ENCODE results near the gene REEP3.
A peak's percentile ranks its signal among the peaks of the same experiment; 100 is the strongest.
"Not testable (repeated sequence)": the region's sequence is repeated elsewhere in the genome, so short reads cannot be mapped to it uniquely, and the experiment has no call there.

Gene REEP3

GRCh38 chr10:63549810-63550209 lies 28.6 kb downstream of the REEP3 start:
- no peak for DNase-seq (ENCODE audit: low spot score)

DNA sequence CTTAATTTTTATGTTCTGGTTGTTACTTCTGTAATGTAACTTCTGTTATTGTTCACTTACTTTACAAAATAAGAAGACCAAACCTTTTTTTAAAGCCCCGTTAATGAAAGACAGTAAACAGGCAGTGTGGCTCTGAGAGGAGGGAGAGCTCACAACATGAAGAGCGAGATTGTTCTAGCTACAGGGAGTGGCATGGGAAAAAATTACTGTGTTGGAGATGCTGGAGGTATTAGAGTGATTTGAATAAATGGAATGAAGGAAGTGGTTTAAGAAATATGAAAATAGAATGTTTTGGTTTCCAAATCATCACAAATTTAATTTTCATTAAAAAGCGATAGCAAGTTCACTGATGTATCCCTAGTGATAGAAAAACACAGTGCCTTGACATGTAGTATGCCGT lies 31.8 kb downstream of the REEP3 start:
- peak; percentile 72 for DNase-seq (ENCODE audit: low spot score)

GRCh38 chr10:63553473-63553872 lies 32.3 kb downstream of the REEP3 start:
- no peak for DNase-seq (ENCODE audit: low spot score)

GRCh38 chr10:63554657-63555056 lies 33.5 kb downstream of the REEP3 start:
- DNase-seq (ENCODE audit: low spot score): no peak

GRCh38 chr10:63555330-63555729 lies 34.1 kb downstream of the REEP3 start:
- no peak for DNase-seq (ENCODE audit: low spot score)

GRCh38 chr10:63558132-63558784 lies 37.1 kb downstream of the REEP3 start:
- DNase-seq (ENCODE audit: low spot score): no peak

- DNase-seq (ENCODE audit: low spot score): no peak
Observed at GRCh38 chr10:63561341-63561740, 40.1 kb downstream of the REEP3 start.

DNA sequence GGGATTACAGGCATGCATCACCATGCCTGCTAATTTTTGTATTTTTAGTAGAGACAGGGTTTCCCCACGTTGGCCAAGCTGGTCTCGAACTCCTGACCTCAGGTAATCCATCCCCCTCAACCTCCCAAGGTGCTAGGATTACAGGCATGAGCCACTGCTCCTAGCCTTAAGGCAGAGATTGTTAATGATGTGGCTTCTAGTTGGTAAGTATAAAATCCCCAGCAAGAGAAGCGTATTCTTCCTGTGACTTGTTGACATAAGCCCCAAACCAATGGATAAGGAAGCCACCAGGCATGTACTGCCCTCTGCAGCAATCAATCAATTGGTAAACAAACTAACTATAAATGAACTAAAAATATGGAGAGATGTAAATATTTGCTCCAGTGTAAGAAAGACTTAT lies 41.2 kb downstream of the REEP3 start:
- no peak for DNase-seq (ENCODE audit: low spot score)

GRCh38 chr10:63562857-63563256 lies 41.7 kb downstream of the REEP3 start:
- DNase-seq (ENCODE audit: low spot score): no peak

DNA sequence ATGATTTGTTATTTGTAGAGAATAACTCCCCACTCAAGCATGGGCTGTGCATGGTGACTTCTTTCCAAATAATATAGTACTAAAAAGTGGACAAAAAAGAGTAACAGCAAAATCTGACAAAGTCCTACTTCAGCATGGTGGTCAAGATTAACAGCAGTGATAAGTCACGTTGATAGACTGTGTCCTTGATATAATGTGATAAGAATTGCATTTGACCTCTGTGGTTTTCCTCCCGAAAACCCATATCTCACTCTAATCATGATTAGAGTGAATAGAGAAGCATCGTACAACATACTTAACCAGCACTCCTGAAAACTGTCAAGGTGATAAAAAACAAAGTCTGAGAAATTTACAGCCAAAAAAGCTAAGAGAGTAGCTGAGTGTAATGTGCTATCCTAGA lies 42.4 kb downstream of the REEP3 start:
- no peak for DNase-seq (ENCODE audit: low spot score)

- not testable (repeated sequence) for DNase-seq (ENCODE audit: low spot score)
Observed at GRCh38 chr10:63564731-63565130, 43.5 kb downstream of the REEP3 start.

DNA sequence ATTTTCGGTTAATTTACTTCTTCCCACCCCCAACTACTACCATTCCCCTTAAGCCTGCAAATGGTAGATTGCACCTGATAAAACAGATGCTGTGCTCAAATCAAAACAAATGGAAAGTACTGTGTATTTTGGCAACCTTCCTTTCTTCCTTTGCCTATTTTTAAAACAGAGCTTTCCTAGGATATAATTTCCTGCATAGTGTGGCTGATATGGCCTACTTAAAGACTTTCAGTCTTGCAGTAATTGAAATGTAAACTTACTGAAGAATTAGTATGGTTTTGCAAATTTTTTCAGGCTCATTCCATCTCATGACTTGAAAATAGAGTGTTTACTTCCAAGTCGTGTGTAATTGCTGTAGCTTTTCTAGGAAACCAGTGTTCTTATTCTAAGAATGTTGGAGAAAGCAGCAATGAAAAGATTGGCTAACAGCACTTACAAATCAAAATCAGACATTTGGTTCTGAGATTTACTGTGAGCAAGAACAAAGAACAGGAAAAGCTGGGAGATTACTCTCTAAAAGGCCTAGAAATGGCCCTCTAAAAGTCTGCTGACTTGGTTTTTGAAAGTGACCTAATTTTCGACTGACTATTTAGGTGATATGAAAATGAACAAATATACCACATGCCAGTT lies 52.0 kb downstream of the REEP3 start:
- DNase-seq (ENCODE audit: low spot score): peak; percentile 2

DNA sequence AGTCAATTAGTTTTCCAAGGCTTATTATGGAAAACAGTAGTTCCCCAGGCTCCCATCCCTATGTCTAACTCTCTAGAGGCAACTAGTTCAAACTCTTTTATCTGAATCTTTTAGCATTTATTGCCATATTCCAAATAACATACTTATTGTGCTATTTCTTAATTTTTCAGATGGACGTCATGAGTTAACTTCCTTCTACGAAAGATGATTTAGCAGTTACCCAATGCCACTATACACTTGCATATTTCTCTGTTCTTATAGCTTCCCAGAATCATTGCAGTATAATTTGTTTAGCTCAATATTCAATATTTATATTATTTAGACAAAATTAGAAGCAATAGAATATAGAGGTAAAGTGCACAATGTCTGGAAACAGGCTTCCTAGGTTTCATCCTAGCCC lies 52.8 kb downstream of the REEP3 start:
- DNase-seq (ENCODE audit: low spot score): no peak

GRCh38 chr10:63576501-63576900 lies 55.3 kb downstream of the REEP3 start:
- no peak for DNase-seq (ENCODE audit: low spot score)

DNA sequence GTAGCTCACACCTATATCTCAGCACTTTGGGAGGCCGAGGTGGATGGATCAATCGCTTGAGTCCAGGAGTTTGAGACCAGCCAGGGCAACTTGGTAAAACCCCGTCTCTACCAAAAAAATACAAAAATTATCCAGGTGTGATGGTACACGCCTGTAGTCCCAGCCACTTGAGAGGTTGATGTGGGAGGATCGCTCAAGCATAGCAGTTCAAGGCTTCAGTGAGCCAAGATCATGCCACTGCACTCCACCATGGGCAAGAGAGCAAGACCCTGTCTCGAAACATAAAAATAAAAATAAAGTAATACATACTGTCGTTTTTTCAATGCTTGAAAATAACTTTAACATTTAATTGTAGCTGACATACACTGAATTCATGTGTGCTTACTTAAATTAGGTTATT lies 57.3 kb downstream of the REEP3 start:
- no peak for DNase-seq (ENCODE audit: low spot score)

GRCh38 chr10:63579371-63580014 lies 58.3 kb downstream of the REEP3 start:
- DNase-seq (ENCODE audit: low spot score): no peak

DNA sequence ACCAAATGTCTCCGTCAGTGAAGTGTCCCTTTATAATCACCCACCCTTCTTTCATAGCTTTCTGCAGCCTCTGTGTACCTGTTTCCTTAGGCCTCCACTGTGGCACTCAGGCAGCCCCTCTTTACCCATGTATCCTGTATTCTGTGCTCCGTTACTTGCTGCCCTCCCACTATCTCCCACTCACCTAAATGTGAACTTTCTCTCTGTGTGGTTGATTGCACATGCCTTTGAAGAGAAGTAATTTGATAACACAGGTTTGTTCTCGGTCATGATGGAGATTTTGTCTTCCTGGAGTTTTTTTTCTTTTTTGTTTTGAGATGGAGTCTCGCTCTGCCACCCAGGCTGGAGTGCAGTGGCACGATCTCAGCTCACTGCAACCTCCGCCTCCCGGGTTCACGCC lies 61.5 kb downstream of the REEP3 start:
- DNase-seq (ENCODE audit: low spot score): no peak

DNA sequence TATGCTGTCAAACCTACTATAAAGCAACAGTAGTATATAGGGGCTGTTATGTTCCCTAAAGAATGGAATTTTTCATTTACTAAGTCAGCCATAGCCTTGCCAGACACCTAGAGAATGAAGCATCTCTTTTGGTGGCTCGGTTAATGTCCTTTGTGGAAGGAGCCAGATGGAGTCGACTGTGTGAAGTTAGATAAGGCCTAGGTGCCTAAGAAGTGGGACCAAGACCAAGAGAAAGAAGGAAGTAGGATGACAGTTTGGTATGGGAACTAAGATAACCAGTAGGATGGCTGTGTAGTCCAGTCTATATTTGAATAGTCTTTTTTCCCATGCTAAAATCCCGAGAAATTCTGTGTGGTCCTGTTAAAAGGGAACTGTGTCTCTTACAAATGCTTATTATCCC lies 62.2 kb downstream of the REEP3 start:
- no peak for DNase-seq (ENCODE audit: low spot score)

- no peak for DNase-seq (ENCODE audit: low spot score)
Observed at GRCh38 chr10:63583909-63584724, 62.9 kb downstream of the REEP3 start.

- no peak for DNase-seq (ENCODE audit: low spot score)
Observed at GRCh38 chr10:63584725-63585035, 63.5 kb downstream of the REEP3 start.

DNA sequence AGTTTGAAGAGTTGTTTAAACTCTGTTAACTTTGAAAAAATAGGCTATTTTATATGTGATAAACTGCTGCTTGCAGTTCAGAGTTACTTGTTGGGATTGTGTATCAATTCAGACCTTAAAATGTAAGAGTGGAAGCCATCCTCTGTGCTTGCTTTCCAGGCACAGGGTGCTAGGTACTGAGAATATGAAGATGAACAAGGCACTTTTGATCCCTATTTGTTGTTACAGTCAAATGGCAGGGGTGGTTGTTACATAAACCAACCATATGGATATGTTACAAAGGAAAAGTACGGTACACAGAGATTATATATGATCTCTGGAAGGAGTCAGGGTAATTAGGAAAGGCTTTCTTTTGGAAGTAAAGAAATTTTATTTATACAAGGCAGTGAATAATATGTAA lies 63.8 kb downstream of the REEP3 start:
- DNase-seq (ENCODE audit: low spot score): no peak

- DNase-seq (ENCODE audit: low spot score): no peak
Observed at GRCh38 chr10:63586043-63586442, 64.8 kb downstream of the REEP3 start.

DNA sequence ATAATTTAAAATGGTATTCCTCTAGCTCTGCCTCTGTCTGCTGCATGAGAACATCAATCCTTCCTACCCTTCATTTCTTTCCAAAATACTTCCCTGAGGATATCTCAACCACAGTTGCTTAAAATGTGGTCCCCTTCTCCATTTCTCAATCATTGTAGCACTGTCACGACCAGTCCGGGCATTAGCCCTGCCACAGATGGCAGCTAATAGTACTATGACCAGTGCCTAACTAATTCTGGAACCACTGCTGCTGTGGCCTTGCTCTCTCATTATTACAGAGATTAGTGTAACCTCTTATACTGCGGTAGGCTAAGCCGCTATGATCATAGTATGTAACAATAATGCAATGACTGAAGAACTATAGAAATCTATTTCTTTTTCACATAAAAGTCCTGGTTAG lies 66.0 kb downstream of the REEP3 start:
- no peak for DNase-seq (ENCODE audit: low spot score)
